NCI-H146 treated with DMSO at 0.1 percent for 48 hours (cell line): ENCODE measurements around the gene ZFHX2.
"Not testable (repeated sequence)": the region's sequence is repeated elsewhere in the genome, so short reads cannot be mapped to it uniquely, and the experiment has no call there.

Experiments used
- DNase-seq: peaks from one replicate; lab custom pipeline; 2025; ENCODE audit not compliant: unreplicated experiment; lab: John Stamatoyannopoulos, UW

ZFHX2 gene

DNA sequence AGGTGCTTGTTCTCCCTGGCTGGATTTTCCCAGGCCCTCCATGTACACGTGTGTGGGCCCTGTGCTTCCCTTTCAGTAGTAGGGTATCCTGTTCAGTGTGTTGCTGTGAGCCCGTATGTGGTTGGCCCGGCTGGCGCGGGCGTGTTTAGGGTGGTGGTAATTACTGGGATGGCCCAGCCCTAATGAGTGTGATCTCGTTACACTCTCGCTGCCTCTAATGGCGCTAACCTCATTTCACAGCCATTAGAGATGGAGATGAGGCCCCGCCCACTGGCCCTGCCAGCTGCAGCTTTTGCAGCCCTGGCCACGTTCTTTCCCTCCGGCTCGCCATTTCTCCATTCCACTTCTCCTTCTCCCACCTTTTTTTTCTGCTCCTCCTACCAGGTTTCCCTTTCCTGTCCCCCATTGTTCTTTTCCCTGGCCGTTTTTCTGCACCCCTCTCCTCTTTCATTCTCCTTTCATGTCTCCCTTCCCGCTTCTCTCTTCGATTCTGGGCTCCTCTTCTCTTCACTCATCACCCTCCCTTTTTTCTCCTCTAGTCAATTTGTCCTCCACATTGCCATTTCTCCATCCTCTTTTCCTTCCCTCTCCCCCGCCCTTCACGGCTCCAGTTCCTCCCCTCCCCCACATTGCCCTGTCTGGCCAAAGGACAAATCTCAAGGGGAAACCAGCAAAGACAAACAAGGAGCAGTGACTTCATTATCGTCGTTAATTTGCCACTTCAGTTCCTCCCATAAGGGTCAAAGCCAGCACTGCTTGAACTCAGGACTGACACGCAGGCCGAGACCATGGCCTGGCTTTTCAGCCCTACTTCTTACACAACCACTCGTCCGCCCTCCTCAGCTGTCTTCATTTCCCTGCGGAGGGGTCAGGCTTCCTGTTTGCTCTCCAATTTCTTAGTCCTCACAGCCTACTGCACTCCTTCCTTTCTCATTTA is 6.8 kb downstream of the ZFHX2 start:
- peak; percentile 94 for DNase-seq

DNA sequence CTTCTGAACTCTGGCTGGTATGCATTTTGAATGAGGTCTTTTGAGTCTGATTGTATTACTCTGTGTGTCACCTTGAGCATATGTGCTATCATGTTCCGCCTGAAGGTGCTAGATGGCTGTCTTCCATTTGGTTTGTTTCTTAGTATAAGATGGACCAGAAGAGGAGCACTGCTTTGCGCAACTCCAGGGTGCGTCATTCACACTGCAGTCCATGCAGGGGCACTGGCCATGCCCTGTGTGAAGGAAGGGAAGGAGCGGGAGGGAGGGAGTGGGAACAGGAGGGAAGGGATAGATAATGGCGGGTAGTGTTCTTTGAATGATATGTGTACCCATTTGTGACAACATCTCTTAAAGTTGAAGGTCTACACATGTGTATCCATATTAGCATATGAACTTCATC is 8.2 kb downstream of the ZFHX2 start:
- no peak for DNase-seq

DNA sequence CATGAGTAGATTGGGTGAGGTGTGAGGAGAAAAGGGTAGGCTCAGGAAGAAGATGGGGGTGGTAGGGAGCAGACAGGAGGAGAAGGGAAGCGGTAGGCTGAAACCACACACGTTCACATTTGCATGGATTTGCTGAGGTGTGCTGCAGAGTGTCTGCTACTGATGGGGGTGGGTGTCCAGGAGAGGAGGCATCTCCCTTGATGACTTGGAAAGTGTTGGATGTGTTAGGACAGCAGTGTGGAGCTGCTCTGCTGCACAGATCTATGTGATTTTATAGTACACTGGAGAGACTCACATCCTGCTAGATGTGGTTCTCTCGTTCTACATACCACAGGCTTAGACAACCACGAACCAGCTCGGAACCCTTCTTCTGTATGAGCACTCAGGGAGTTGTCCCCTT is 9.3 kb downstream of the ZFHX2 start:
- no peak for DNase-seq

DNA sequence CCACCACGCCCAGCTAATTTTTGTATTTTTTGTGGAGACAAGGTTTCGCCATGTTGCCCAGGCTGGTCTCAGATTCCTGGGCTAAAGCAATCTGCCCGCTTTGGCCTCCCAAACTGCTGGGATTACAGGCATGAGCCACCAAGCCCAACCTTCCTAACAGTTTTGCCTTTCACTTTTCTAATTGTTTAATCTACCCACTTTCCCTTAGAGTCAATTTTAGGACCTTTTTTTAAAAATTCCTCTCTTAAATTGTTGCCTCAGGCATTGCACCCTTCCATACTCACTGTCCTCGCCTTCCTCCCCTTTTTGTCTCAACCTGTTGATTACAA is 11.5 kb downstream of the ZFHX2 start:
- DNase-seq, result no peak

DNA sequence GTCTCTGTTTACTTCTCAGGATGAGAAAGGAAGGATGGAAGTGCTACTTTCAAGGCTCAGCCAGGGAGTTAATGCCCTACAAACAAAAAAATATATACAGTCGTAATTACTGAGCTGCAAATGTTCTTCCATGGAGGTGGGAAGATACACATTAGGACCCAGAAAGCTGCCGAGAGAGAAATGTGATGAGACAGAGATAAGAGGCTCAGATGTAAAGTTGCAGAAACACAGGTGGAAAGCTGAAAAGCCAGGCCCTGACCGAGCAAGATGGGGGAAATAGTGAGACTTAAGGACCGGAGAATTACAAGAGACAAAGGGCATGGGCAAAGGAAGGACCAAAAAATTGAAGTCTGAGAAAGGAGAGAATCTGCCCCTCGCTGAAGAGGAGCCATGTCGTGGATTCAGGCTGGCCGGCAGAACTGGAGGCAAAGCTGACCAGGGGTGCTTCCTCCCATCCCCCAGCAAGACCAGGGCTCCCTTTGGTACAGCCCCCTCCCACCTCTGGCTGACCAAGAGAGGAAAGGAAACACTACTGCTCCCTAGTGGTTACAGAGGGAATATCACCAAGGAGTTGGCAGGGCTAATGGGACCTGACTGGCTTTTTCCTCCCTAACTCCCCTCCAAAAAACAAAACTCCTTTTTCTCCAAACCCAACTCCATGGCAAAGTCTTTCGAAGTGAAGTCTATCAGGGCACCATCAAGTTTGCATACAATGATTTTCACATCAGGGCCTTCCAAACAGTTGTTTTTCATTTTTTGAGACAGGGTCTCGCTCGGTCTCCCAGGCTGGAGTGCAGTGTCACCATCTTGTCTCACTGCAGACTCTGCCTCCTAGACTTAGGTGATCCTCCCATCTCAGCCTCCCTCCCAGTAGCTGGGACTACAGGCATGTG is 12.1 kb downstream of the ZFHX2 start:
- peak; percentile 41 for DNase-seq

DNA sequence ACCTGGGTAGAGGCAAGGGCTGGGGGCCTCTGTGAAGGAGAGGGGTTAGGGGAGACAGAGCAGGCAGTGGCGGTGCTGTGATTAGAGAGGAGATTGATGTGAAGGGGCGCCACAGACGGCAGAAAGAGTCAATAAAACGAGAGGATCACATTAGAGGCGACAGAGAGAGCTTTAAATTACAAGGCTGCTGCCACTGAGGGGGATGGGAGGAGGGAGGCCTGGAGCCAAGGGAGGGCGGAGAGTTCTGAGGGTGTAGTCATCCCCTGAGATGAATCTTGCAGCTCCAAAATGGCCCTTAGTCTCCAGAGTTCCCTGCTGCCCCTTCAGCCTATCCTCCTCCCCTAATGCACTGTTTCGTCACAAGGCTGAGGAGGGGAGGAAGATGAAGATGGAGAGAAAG is 12.8 kb downstream of the ZFHX2 start:
- no peak for DNase-seq

DNA sequence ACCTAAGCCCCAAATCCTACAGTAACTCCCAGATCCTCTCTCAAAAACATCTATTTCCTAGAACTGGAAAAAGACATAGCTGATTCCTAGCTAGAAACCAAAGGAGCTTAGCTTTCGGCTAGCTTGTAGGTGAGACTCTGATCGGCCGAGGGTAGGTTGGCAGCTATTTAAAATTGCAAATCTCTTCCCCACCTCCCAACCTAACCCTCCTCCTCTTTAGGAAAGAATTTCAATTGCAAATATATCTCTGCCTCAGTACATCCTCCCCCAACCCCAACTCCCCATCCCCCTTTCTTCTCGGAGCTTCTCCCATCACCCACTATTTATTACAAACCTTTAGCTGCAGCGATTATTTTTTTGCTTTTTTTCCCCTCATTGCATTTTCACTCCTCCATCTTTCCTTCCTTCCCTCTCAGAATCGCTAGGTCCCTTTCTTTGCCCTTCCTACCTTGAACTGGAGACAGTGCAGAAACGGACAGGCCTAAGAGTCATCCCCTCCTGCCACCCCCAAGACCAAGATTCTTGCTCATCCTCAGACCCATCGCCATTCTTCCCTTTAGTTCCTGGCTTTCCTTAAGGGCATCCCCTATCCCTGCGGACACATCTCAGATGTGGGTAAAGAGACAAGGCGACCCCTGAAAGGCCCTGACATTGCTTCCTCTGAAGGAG is 13.4 kb downstream of the ZFHX2 start:
- DNase-seq, result no peak

DNA sequence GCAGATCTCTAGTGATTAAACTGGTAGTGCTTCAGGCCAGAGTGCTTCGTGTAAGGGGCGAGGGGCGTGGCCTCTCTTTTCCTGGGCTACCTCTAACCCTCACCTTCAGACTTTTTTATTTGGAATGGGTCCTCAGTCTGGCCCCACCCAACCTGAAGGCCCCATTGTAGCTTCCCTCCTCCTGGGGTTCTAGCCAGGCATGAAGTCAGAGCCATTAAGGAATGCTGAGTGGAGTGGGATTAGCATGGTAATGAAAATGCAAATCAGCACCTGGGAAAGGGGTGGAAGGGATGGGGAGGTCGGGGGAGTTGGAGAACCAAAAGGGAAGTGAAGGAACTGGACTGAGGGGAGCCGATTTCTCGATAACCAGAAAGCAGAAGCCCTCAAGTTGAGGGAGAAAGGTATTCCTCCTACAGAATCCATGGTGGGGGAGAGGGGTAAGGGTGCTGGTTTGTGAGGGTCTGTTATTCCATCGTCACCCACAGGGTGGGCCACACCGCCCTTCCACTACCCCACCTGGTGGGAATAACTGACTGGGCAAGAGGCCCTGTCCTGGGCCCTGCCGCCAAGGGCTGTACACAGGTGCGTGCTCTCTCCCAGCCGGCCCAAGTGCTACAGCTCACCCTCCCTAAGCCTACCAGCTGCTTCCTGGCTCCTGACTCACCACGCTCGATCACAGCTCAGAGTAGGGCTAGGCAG is 14.1 kb downstream of the ZFHX2 start:
- DNase-seq, result no peak

DNA sequence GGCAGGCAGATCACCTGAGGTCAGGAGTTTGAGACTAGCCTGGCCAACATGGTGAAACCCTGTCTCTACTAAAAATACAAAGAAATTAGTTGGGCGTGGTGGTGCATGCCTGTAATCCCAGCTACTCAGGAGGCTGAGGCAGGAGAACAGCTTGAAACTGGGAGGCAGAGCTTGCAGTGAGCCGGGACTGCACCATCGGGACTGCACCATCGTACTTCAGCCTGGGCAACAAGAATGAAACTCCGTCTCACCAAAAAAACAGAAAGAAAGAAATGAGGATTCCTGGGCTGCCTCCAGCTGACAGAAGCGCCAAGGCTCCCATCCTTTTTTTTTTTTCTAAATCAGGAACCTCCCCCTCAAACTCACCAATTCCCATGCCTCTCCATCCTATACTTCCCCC is 14.7 kb downstream of the ZFHX2 start:
- not testable (repeated sequence) for DNase-seq

DNA sequence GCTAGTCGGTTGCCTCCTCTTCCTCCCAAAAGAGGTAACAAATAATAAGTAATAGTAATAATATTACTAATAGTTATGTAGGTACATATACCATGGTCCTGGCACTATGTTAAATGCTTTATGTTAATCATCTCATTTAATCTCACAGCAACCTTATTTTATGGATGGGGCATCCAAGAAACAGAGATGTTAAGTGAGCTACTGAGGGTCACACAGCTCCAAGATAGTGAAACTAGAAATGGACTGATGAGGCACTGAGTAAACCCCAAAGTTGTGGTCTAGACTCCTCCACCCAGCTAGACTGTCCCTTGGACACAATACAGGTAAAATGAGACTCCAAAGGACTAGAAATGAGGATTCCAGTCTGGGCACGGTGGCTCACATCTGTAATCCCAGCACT is 15.1 kb downstream of the ZFHX2 start:
- no peak for DNase-seq

DNA sequence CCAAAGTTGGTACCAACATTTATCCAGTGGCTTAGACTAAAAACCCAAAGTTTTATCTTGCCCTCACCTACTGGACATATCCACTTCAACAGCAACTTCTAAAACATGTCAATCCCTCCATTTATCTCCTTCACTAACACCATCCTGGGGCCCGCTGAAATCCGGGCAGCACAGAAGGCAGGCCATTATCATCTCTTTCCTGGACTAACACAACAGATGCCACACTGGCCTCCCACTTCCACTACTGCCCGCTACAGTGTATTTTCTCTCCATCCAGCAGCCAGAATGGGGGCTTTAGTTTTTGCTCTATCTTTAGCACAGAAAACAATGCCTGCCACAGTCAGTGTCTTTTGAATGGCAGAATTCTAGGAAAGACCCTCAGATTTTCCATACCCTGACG is 15.6 kb downstream of the ZFHX2 start:
- DNase-seq, result no peak

DNA sequence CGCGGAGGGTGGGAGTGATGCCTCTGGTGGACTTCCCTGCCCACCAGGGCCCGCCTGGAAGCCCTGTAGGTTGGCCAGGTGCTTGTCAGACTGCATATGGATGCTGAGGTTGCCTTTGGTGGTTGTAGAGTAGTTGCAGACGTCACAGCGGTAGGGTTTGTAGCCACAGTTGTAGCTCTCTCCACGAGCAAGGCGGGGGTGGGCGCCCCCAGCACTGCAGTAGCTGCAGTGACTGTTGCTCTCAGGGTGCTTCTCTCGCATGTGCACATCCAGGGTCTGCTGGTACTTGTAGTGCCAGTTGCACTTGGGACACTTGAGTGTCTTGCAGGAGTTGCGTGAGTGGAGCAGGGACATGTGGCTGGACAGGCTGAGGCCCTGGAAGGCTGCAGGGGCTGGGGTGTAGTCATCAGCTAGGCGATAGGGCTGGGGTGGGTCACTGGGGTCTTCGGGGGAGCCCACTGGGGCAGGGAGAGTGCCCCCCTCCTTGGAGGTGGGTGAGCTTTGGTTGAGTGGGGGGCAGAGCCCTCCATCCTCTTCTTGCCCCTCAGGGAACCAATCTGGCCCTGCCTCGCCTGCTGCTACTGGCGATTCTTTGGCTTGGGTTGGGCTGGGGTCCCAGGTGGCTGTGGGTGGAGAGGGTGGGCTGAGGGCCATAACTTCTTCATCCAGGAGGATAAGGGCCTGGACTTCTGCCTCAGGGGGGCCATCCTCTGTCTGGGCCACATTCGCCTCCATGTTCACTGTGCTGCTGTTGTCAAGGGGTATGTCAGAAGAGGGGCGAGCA is 17.7 kb downstream of the ZFHX2 start:
- no peak for DNase-seq

DNA sequence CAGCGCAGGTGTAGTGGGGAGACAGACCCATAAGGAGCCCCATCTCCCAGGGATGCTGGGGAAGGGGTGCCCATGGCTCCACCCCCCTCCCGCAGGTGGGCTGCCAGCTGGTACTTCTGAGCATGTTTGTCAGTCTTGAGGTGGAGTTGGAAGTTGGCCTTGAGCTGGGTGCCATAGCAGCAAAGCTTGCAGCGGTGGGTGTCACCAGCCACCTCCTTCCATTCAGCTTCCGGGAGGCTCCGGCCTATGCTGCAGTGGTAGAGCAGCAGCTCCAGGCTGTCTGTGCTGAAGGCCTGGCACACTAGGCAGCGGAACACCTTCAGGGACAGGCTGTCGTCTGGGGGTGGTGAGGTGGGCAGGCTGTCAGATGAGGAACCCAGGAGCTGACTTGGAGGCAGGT is 18.9 kb downstream of the ZFHX2 start:
- DNase-seq, result no peak

DNA sequence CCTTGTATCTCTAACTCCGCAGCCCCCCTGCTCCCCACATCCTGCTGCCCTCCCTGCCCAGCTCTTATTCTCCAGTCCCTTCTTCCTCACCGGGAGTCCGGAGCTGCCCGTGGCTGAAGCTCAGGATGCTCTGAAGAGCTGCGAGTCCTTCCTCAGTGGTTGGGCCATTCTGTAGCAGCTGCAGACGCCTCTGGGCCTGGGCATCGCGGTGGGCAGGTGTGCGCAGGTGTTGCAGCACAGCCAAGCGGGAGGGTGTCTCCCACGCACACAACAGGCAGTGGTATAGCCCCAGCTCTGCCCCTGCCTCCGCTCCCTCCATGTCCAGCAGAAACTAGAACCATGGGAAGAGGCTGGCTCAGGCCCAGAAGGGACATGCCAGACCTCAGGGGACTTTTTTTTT is 20.2 kb downstream of the ZFHX2 start:
- DNase-seq, result no peak

DNA sequence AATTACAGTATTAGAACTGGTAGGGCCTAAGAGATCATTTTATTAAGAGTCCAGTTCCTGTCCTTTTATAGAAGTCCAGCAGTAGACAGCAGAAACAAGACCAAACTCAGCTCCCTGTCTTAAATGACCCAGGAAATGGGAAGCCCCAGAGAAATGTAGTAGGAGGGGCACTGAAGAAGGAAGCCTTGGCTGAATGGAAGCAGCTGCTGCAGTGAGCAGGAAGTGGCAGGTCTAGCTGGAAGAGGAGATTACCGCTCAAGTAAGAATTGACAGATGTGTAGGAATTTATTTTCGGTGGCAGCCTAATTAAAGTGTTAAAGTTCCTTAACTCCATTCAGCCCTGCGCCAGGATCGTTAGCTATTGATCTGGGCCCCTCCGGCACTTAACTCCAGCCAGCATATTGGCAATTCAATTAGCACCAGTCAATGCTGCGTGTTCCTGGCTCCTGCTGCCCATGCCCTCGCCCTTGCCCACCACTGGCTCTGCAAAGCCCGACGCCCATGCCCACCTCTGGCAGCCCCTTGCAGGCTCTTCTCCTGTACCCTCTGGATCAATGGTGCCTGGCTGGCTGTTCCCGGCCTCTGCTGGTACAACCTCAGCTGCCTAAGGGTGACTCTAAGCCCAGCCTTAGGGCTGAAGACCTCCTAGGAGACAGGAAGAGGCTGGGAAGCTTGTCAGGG is 21.1 kb downstream of the ZFHX2 start:
- no peak for DNase-seq

DNA sequence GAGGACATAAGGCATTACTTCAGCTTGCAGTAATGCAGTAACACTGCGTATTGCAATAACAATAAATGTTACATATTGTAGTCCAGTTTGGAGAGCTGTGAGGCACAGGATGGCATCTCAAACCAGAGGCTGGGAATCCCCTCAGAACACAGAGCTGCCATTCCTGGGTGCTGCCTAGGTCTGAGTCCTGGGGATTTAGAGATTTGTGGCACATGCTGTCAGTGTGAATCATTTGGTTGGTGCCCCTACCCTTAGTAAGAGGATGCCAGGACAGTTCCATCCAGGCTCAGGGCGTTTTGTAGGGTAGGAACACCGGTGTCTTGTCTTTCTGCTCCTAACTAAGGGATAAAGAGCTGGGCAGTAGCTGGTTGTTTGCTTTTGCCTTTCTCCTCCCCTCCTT is 22.5 kb downstream of the ZFHX2 start:
- no peak for DNase-seq

DNA sequence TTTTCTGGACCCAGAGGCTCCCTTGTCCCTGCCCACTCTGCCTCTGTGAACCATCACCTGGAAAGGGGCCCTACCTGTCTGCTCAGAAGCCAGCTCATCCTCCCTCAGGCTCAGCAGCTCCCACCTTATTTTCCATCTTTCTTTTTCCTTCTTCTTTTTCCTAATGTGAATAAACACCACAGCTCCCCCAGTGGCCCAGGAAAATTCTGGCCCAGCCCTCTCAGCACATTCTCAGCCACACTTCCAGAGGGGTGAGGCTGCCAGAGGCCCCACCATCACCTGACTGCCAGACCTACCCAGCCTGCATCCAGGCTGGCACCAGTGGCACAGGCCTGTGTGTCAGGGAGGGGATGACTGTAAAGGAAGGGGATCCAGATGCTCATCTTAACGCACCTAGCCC is 23.0 kb downstream of the ZFHX2 start:
- DNase-seq, result no peak

DNA sequence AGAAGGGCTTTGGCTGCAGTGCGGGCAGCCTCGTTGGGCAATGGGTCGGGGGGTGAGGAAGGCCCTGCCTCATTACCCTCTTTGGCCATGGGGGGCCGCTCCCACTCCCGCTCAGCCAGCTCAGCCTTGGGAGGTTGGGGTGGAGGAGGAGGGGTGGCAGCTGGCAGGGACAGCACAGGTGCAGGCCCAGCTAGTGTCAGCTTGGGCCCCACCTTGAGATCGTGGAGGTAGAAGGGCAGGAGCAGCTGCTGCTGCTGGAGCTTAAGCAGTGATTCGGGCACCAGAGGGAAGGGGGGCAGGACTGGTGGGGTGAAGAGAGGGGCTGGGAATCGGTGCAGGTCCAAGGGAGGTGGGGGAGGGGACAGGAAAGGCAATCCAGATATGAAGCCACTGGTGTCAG is 26.0 kb downstream of the ZFHX2 start:
- DNase-seq, result no peak

DNA sequence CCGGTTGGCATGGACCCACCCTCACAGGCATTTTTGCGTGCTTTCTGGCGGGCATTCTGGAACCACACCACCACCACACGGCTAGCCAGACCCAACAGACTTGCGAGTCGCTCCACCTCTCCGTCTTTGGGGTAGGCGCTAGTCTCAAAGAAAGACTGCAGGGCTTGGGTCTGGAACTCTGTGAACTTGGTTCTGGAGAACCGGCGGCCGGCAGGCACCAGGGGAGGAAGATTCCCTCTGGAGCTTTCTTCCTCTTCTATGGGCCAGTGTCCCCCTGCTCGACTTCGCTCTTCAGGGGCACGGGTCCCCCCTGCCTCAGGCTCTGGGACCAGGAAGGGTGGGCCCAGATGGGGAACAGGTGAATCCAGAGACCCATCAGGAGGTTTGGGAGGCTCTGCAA is 26.6 kb downstream of the ZFHX2 start:
- no peak for DNase-seq
